Cardiac fibroblast (primary cell): ENCODE data around the gene FNDC3B.

Experiments used
- DNase-seq, 2 donors: peaks; one replicate each; pipeline versions ENCODE4 v3.0.0 to v3.0.0-alpha.2; 2010; ENCODE audit warnings: low read depth in 2 of 2
- H3K4me3 ChIP-seq, 2 donors: replicated peaks in 1 of 2; 1 replicate in 1 of 2; 2 replicates in 1 of 2; pipeline ENCODE4 v1.5.1; 2011; ENCODE audit warnings: low read depth in 2 of 2, low read length in 2 of 2, mild to moderate bottlenecking in 2 of 2, moderate library complexity in 1 of 2
- CTCF ChIP-seq: IDR thresholded peaks from one replicate; pipeline ENCODE4 v1.5.1; 2011; ENCODE audit warnings: low read depth, mild to moderate bottlenecking, low read length, inconsistent platforms

FNDC3B gene

GRCh38 chr3:172151651-172152649 is 112.6 kb downstream of the FNDC3B start:
- no peak for TF ChIP-seq CTCF
- no peak for DNase-seq
- H3K4me3 ChIP-seq: peak overlapping the region in 1 of 2 donors; percentile 11

GRCh38 chr3:172152874-172153273 is 113.5 kb downstream of the FNDC3B start:
- H3K4me3 ChIP-seq: peak overlapping the region in 1 of 2 donors; percentile 4
- DNase-seq: peak; percentile 60 to 88
- no peak for TF ChIP-seq CTCF

- H3K4me3 ChIP-seq: no peak overlapping the region
- no peak for TF ChIP-seq CTCF
- peak; percentile 98 to 99 for DNase-seq
Measured at GRCh38 chr3:172153335-172153861, 114.0 kb downstream of the FNDC3B start.

GRCh38 chr3:172154768-172155664 is 115.6 kb downstream of the FNDC3B start:
- DNase-seq: peak in 1 of 2 donors; percentile 56
- H3K4me3 ChIP-seq: no peak overlapping the region
- TF ChIP-seq CTCF: no peak

GRCh38 chr3:172155897-172156585 is 116.7 kb downstream of the FNDC3B start:
- H3K4me3 ChIP-seq: no peak overlapping the region
- DNase-seq: no peak
- TF ChIP-seq CTCF: no peak

GRCh38 chr3:172156586-172156955 is 117.2 kb downstream of the FNDC3B start:
- no peak overlapping the region for H3K4me3 ChIP-seq
- no peak for DNase-seq
- TF ChIP-seq CTCF: no peak
